Measurements from ENCODE around the gene ARIH2.

Gene ARIH2

GRCh38 chr3:48929358-48930035 lies 10.9 kb downstream of the ARIH2 start:
- DNase-seq = no peak

GRCh38 chr3:48930590-48930989 lies 11.9 kb downstream of the ARIH2 start:
- no peak for DNase-seq

GRCh38 chr3:48931944-48932580 lies 13.4 kb downstream of the ARIH2 start:
- no peak for DNase-seq

GRCh38 chr3:48934333-48934991 lies 15.8 kb downstream of the ARIH2 start:
- no peak for DNase-seq

GRCh38 chr3:48935530-48935929 lies 16.9 kb downstream of the ARIH2 start:
- DNase-seq = no peak

GRCh38 chr3:48938156-48938555 lies 19.5 kb downstream of the ARIH2 start:
- no peak for DNase-seq

GRCh38 chr3:48938689-48939088 lies 20.0 kb downstream of the ARIH2 start:
- no peak for DNase-seq

GRCh38 chr3:48945432-48945831 lies 26.8 kb downstream of the ARIH2 start:
- no peak for DNase-seq

GRCh38 chr3:48945891-48946549 lies 27.4 kb downstream of the ARIH2 start:
- no peak for DNase-seq

- DNase-seq = no peak
Measured at GRCh38 chr3:48949376-48949717, 30.7 kb downstream of the ARIH2 start.

GRCh38 chr3:48950051-48950450 lies 31.4 kb downstream of the ARIH2 start:
- DNase-seq = no peak

- DNase-seq = no peak
Measured at GRCh38 chr3:48951764-48952163, 33.1 kb downstream of the ARIH2 start.

- no peak for DNase-seq
Measured at GRCh38 chr3:48952510-48953118, 34.0 kb downstream of the ARIH2 start.

- DNase-seq = no peak
Measured at GRCh38 chr3:48957006-48957705, 38.5 kb downstream of the ARIH2 start.

GRCh38 chr3:48960841-48961413 lies 42.3 kb downstream of the ARIH2 start:
- no peak for DNase-seq

GRCh38 chr3:48962340-48962739 lies 43.7 kb downstream of the ARIH2 start:
- DNase-seq = no peak

- DNase-seq = no peak
Measured at GRCh38 chr3:48962939-48963338, 44.3 kb downstream of the ARIH2 start.

- DNase-seq = no peak
Measured at GRCh38 chr3:48963591-48963990, 44.9 kb downstream of the ARIH2 start.

- DNase-seq = no peak
Measured at GRCh38 chr3:48966367-48966766, 47.7 kb downstream of the ARIH2 start.

- no peak for DNase-seq
Measured at GRCh38 chr3:48966876-48967361, 48.3 kb downstream of the ARIH2 start.

- DNase-seq = no peak
Measured at GRCh38 chr3:48970586-48970985, 51.9 kb downstream of the ARIH2 start.

Measured in cortex of kidney (tissue), 1 donor.